ENCODE data around the gene PCNX3. TPM values are rescaled to one million over a fixed set of nuclear protein-coding genes. Genes with fewer than 3 reads are reported as not detected.
A peak's percentile ranks its signal among the peaks of the same experiment; 100 is the strongest.

Gene PCNX3
- total RNA-seq, 4 donors from 2014 or later, result 21.0 to 53.4 (median 29.8) TPM

GRCh38 chr11:65653229-65654225, 38.0 kb downstream of the PCNX3 start:
- Histone ChIP-seq H3K4me3 (peak overlapping the region; percentile 41 to 67 (median 54)), H3K36me3 (peaks cover 0 to 78% (median 42%) of the 10 kb centered on the region in 3 donors), H3K9me3 (no peaks in the 10 kb centered on the region), H3K4me1 (peaks cover 0 to 59% (median 32%) of the 10 kb centered on the region in 4 donors), H3K27me3 (no peaks in the 10 kb centered on the region), H3K27ac (peak overlapping the region; percentile 91 to 93 (median 92))
- WGBS, 2 donors, result 33 to 34% methylated on average over 12 of the region's 12 CpGs
- no peak for DNase-seq (ENCODE audit: low spot score in 2 of 2)
- no peak for TF ChIP-seq CTCF (IDR thresholded peaks at IDR 0.05)

- Histone ChIP-seq H3K27ac (peak overlapping the region in 2 of 4 donors; percentile 91 to 93), H3K9me3 (no peaks in the 10 kb centered on the region), H3K27me3 (no peaks in the 10 kb centered on the region), H3K36me3 (peaks cover 0 to 78% (median 43%) of the 10 kb centered on the region in 3 donors), H3K4me3 (no peak overlapping the region), H3K4me1 (peaks cover 0 to 49% (median 30%) of the 10 kb centered on the region in 4 donors)
- WGBS, 2 donors, result 71 to 73% methylated on average over 11 of the region's 14 CpGs
- DNase-seq (ENCODE audit: low spot score in 2 of 2), result no peak
- TF ChIP-seq CTCF (IDR thresholded peaks at IDR 0.05) (no peak), POLR2A (IDR thresholded peaks at IDR 0.05) (no peak)
Observed at GRCh38 chr11:65654375-65655349, 39.1 kb downstream of the PCNX3 start.

- DNase-seq (ENCODE audit: low spot score in 2 of 2), result no peak
- Histone ChIP-seq H3K36me3 (peaks cover 0 to 78% (median 49%) of the 10 kb centered on the region in 3 donors), H3K27ac (no peak overlapping the region), H3K4me3 (no peak overlapping the region), H3K27me3 (no peaks in the 10 kb centered on the region), H3K4me1 (peaks cover 0 to 46% (median 31%) of the 10 kb centered on the region in 4 donors), H3K9me3 (no peaks in the 10 kb centered on the region)
- WGBS, 2 donors, result 82 to 83% methylated on average over 16 of the region's 16 CpGs
- TF ChIP-seq EP300 (IDR thresholded peaks at IDR 0.05), result no peak
- TF ChIP-seq POLR2A (IDR thresholded peaks at IDR 0.05), result no peak
- TF ChIP-seq CTCF (IDR thresholded peaks at IDR 0.05), result no peak
Observed at GRCh38 chr11:65655570-65656332, 40.2 kb downstream of the PCNX3 start.

DNA sequence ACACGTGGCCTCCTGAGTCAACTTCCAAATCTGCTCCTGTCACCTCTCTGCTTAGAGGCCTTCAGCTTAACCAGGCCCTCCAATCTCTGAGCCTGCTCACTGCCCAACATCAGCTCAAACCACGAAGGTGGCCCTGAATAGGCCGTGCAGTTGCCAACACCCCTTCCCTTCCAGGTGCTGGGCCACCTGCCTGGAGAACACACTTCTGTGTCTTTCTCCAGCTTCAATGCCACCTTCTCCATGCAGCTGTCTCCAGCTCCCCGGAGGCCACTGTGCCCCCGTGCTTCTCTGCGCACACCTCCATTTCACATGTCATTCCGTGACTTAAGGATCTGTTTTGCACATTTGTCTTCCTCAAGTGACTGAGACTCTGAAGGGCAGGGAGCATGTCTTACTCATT, 41.9 kb downstream of the PCNX3 start:
- Histone ChIP-seq H3K36me3 (peaks cover 0 to 81% (median 49%) of the 10 kb centered on the region in 3 donors), H3K9me3 (no peaks in the 10 kb centered on the region), H3K27ac (no peak overlapping the region), H3K4me3 (no peak overlapping the region), H3K4me1 (peaks cover 4 to 45% (median 32%) of the 10 kb centered on the region in 4 donors), H3K27me3 (no peaks in the 10 kb centered on the region)
- WGBS, 2 donors, result 88 to 89% methylated on average over 7 of the region's 7 CpGs
- no peak for TF ChIP-seq POLR2A (IDR thresholded peaks at IDR 0.05)
- no peak for TF ChIP-seq CTCF (IDR thresholded peaks at IDR 0.05)
- no peak for TF ChIP-seq EP300 (IDR thresholded peaks at IDR 0.05)
- no peak for DNase-seq (ENCODE audit: low spot score in 2 of 2)
